HTR-8/SVneo (cell line): Measurements from ENCODE around the gene FGF13.

Experiments
- DNase-seq: peaks from one replicate; pipeline ENCODE4 v3.0.0; 2011; ENCODE audit warnings: low spot score, mixed read lengths; ENCODE audit not compliant: insufficient read length
- FAIRE-seq: peaks from 2 replicates; lab custom pipeline; 2011; peaks lifted over from hg19 to GRCh38; lab: Jason Lieb, UNC

FGF13 gene

DNA sequence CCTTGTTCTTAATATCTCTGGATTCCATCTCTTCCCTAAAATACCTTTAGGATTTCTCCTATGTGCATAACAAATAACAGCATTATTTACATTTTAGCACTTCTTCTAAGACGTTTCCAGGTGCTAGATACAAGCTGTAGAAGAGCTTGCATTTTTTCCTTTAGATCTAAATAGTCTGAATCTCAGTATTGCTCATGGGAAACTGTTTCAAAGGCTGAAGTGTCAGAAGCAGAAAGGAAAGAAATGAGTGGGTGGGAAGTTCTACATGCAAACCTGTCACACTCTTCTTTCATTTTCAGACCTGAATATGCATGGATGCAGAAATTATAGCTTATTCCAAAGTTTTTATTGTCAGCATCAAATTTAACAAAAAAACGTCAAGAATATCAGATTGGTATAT, 41.8 kb downstream of the FGF13 start:
- DNase-seq (no peak), FAIRE-seq (no peak)

DNA sequence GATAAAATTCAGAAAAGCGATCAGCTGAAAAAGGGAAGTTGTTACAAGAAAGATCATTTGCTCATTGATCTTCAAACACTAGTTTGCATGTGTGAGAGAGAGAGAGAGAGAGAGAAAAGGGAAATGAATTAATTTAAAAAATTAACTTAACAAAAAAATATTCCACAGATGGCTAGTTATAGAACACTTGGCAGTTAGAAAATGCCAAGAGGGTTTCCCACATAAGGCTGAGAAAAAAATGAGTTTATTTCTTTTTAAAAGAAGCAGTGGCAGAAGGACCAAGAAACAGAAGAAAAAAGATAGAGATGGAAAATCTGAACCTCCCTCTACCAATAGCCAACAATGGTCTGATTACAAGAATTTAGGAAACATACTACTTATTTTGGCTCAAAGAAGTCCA, 47.1 kb downstream of the FGF13 start:
- FAIRE-seq (no peak), DNase-seq (no peak)

DNA sequence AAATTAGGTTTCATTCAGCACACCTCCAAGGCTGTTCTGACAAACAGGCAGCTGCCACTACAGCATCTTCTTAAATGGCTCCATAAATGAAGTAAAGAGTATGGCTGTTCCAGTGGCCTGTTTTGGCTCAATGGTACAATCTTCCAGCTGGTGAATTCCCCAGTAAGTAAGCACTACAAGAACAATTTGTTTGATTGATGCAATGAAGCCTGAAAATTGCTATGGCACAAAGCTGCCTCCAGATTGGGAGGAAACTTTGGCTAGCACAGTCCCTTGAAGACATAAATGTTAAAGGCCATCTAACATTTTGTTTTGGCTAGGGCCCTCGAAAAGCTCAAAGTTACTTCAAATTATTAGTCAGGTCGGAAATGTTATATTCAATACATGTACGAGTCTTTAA, 47.5 kb downstream of the FGF13 start:
- DNase-seq: no peak
- no peak for FAIRE-seq

DNA sequence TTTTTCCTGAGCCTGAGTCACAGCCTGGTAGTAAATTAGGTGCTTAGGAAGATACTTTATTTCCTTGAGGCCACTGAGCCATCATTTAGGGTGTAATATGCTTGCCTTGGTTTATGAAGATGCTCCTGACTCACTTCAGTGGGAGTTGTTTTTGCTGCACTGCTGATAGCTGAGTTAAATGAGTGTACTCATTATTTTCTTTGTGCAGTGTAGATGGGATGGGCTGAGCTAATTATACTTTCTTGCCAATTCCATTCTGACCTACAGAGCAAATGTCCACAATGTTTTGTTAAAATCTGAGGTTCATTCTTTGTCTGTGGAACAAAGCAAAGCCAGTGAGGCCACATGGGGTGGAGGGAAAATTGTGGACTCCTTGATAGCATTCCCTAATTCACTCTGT, 60.0 kb downstream of the FGF13 start:
- DNase-seq: no peak
- no peak for FAIRE-seq

DNA sequence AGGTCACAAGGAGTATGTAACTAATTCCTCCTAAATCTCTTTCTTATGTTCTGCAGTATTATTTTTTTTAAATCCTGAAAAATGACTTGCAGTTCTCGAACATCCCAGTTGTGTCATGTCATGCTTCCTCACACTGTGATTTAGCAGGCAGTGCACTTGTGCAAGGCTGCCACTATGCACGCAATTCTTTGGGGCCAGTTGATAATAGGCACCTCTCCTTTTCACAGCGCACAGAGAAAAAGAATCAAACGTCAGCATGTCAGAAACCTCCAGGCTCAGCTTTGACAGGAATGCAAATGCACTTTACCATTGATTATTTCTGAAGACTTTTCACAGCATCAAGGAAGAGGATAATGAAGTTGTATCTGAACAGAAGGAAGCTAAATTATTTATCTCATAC, 62.9 kb downstream of the FGF13 start:
- DNase-seq: no peak
- no peak for FAIRE-seq

DNA sequence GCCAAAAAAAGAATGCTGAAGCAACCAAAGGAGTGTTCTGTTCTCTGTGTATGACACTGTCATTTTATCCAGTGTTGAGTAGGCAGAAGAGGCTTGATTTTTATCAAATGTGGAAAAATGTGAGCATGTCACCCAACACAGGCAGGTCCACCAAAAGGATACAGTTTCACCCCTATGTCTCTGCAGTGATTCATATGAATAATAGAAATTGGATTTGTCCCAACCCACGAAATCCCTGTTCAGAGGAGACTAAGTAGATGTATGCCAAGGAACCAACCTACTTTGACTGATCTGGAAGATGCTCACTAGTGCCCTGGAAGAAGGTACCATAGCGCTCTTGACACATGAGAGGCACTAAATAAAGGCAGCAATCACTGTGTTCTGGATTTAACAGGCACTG, 72.5 kb downstream of the FGF13 start:
- no peak for DNase-seq
- FAIRE-seq: no peak
